ENCODE data around the gene ARL15. TPM values are rescaled to one million over a fixed set of nuclear protein-coding genes. Genes with fewer than 3 reads are reported as not detected.

Gene ARL15
- total and polyA plus RNA-seq, 2 donors (not counting 3 experiments of a cell fraction or from before 2014, with no cell fraction given): 11.9 to 24.4 TPM

GRCh38 chr5:54178991-54179390, 131.4 kb downstream of the ARL15 start:
- Histone ChIP-seq H3K9ac (replicated peaks; ENCODE audit: extremely low read depth, insufficient read depth, low read length) (no peak overlapping the region), H4K20me1 (replicated peaks; ENCODE audit: control insufficient read depth, extremely low read depth, insufficient read depth, low read length) (no peaks in the 10 kb centered on the region), H2AFZ (ENCODE audit: low read depth, low read length) (no peak overlapping the region), H3K27me3 (ENCODE audit: control insufficient read depth in 2 of 2, insufficient read depth in 2 of 2, low read length in 2 of 2) (no peaks in the 10 kb centered on the region), H3K4me3 (replicated peaks in 1 of 3; ENCODE audit: insufficient read depth in 1 of 3, low read depth in 1 of 3, low read length in 3 of 3) (no peak overlapping the region), H3K79me2 (ENCODE audit: control insufficient read depth, insufficient read depth, low read length) (no peaks in the 10 kb centered on the region), H3K4me2 (ENCODE audit: insufficient read depth, low read length) (no peak overlapping the region), H3K9me1 (replicated peaks; ENCODE audit: control insufficient read depth, extremely low read depth, insufficient read depth, low read length) (no peaks in the 10 kb centered on the region), H3K9me3 (replicated peaks; ENCODE audit: control insufficient read depth, insufficient read depth, low read length) (no peaks in the 10 kb centered on the region), H3K4me1 (ENCODE audit: control insufficient read depth, extremely low read depth, insufficient read depth, low read length) (no peaks in the 10 kb centered on the region), H3K36me3 (ENCODE audit: control insufficient read depth in 2 of 2, extremely low read depth in 1 of 2, insufficient read depth in 2 of 2, low read length in 2 of 2) (no peaks in the 10 kb centered on the region), H3K27ac (ENCODE audit: insufficient read depth, low read depth, low read length) (no peak overlapping the region)
- DNase-seq (ENCODE audit: low read depth, low spot score) (no peak), FAIRE-seq (no peak)
- CTCF ChIA-PET: interaction anchor here (0.9 kb wide), 1 partner anchor 16 kb away, joined by 3 read pairs; no protein-coding TSS in a partner anchor
- intact Hi-C loops (cut with micrococcal nuclease) (no loop called here), dilution Hi-C loops (cut with MboI; ENCODE audit: extremely low pct_ligation_motif_present, low sequenced_read_pairs) (no loop called here)
- no TSS peak for BruUV-seq (replicated peaks)
- TF ChIP-seq CTCF (IDR thresholded peaks at IDR 0.05; ENCODE audit: extremely low read depth in 1 of 2, insufficient read depth in 1 of 2, low read depth in 1 of 2, low read length in 2 of 2): no peak
- no peak for TF ChIP-seq JUN (IDR thresholded peaks at IDR 0.05; ENCODE audit: borderline replicate concordance, insufficient read depth, insufficient read length, low read depth)
- no peak for TF ChIP-seq FOS (IDR thresholded peaks at IDR 0.05; ENCODE audit: borderline replicate concordance, insufficient read depth, low read length)
- no peak for TF ChIP-seq POLR2A (IDR thresholded peaks at IDR 0.05; ENCODE audit: low read depth, low read length)
- TF ChIP-seq POLR2AphosphoS5 (IDR thresholded peaks at IDR 0.05; ENCODE audit: insufficient read depth, low read depth, low read length): no peak
- POLR2A ChIA-PET: no interaction called here

DNA sequence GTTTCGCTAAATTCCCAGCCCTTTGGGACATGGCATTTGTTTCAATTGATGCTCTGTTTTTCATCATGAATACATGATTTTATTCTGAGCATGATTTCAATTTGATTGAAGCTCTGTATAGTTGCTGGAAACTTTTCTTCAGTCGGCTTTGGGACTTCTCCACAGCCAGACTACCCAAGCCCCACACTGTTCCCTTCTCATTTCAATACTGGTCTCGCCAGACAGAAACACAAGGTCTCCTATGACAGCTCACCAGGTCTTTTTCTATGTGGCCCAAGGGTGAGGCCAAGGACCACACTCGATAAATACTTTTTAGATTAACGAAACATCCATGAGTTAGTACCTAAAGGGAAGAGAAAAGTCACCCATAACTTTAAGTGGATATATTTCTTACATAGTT, 132.2 kb downstream of the ARL15 start:
- Histone ChIP-seq H3K36me3 (ENCODE audit: control insufficient read depth in 2 of 2, extremely low read depth in 1 of 2, insufficient read depth in 2 of 2, low read length in 2 of 2) (no peaks in the 10 kb centered on the region), H3K9me1 (replicated peaks; ENCODE audit: control insufficient read depth, extremely low read depth, insufficient read depth, low read length) (no peaks in the 10 kb centered on the region), H3K27ac (ENCODE audit: insufficient read depth, low read depth, low read length) (no peak overlapping the region), H3K4me2 (ENCODE audit: insufficient read depth, low read length) (no peak overlapping the region), H2AFZ (ENCODE audit: low read depth, low read length) (no peak overlapping the region), H3K9ac (replicated peaks; ENCODE audit: extremely low read depth, insufficient read depth, low read length) (no peak overlapping the region), H4K20me1 (replicated peaks; ENCODE audit: control insufficient read depth, extremely low read depth, insufficient read depth, low read length) (no peaks in the 10 kb centered on the region), H3K4me3 (replicated peaks in 1 of 3; ENCODE audit: insufficient read depth in 1 of 3, low read depth in 1 of 3, low read length in 3 of 3) (no peak overlapping the region), H3K79me2 (ENCODE audit: control insufficient read depth, insufficient read depth, low read length) (no peaks in the 10 kb centered on the region), H3K9me3 (replicated peaks; ENCODE audit: control insufficient read depth, insufficient read depth, low read length) (no peaks in the 10 kb centered on the region), H3K27me3 (ENCODE audit: control insufficient read depth in 2 of 2, insufficient read depth in 2 of 2, low read length in 2 of 2) (no peaks in the 10 kb centered on the region), H3K4me1 (ENCODE audit: control insufficient read depth, extremely low read depth, insufficient read depth, low read length) (no peaks in the 10 kb centered on the region)
- FAIRE-seq (no peak), DNase-seq (ENCODE audit: low read depth, low spot score) (no peak)
- dilution Hi-C loops (cut with MboI; ENCODE audit: extremely low pct_ligation_motif_present, low sequenced_read_pairs) (no loop called here), intact Hi-C loops (cut with micrococcal nuclease) (no loop called here)
- POLR2A ChIA-PET: no interaction called here
- TF ChIP-seq CTCF (IDR thresholded peaks at IDR 0.05; ENCODE audit: extremely low read depth in 1 of 2, insufficient read depth in 1 of 2, low read depth in 1 of 2, low read length in 2 of 2) (no peak), EZH2 (IDR thresholded peaks at IDR 0.05; ENCODE audit: borderline replicate concordance, low read depth, low read length, severe bottlenecking) (no peak), FOS (IDR thresholded peaks at IDR 0.05; ENCODE audit: borderline replicate concordance, insufficient read depth, low read length) (no peak), POLR2A (IDR thresholded peaks at IDR 0.05; ENCODE audit: low read depth, low read length) (no peak), GATA2 (IDR thresholded peaks at IDR 0.05; ENCODE audit: insufficient read depth, insufficient read length, low read depth, low read length) (no peak), POLR2AphosphoS5 (IDR thresholded peaks at IDR 0.05; ENCODE audit: insufficient read depth, low read depth, low read length) (no peak)
- TF ChIP-seq, protein P1, sequence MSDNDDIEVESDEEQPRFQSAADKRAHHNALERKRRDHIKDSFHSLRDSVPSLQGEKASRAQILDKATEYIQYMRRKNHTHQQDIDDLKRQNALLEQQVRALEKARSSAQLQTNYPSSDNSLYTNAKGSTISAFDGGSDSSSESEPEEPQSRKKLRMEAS (IDR thresholded peaks at IDR 0.05; ENCODE audit: insufficient read depth, insufficient read length): no peak
- CTCF ChIA-PET: interaction anchor here (0.5 kb wide), 1 partner anchor 747 kb away, joined by 3 read pairs; no protein-coding TSS in a partner anchor
- no TSS peak for BruUV-seq (replicated peaks)

Data from endothelial cell of umbilical vein (primary cell).